T-cell (primary cell): Measurements from ENCODE around the gene USP11. TPM values are rescaled to one million over a fixed set of nuclear protein-coding genes. Genes with fewer than 3 reads are reported as not detected.

Experiments
- ATAC-seq, 4 experiments: fragments of 200-7000 bp in 3 of 4; fragments of 150-1000 bp in 1 of 4; cut with Tn5 transposase; replicated peaks in 1 of 4; 1 replicate in 3 of 4; 2 replicates in 1 of 4; pipeline ENCODE4 v1.10.0; 2021; ENCODE audit warnings: moderate library complexity in 3 of 4, mild to moderate bottlenecking in 2 of 4, moderate number of reproducible peaks in 1 of 4
- CTCF ChIA-PET, 2 donors: fragments of 300-600 bp; sonication (Branson Sonifier 250); formaldehyde crosslinking; loops; one replicate each; lab custom pipeline; 2022; ENCODE audit warnings: antibody characterized with exemption in 2 of 2; lab: Charles Lee
- POLR2A ChIA-PET, 2 donors: fragments of 300-600 bp; sonication (Branson Sonifier 250); formaldehyde crosslinking; loops; one replicate each; lab custom pipeline; 2022; ENCODE audit warnings: antibody characterized with exemption in 2 of 2; lab: Charles Lee
- DNase-seq, 35 experiments: peaks; one replicate each; pipeline versions ENCODE4 v3.0.0 to v3.0.0-alpha.2; 2013 to 2023
- H3K27ac ChIP-seq: one replicate; pipeline ENCODE4 v1.5.1; 2013; ENCODE audit warnings: low read length
- H3K27me3 ChIP-seq, 2 experiments: replicated peaks in 1 of 2; 1 replicate in 1 of 2; 2 replicates in 1 of 2; pipeline versions ENCODE4 v1.6.1 to v1.7.0; 2013; ENCODE audit warnings: low read length in 1 of 2, mixed read lengths in 1 of 2; ENCODE audit not compliant: control insufficient read depth in 2 of 2, insufficient read depth in 2 of 2; ENCODE audit errors: extremely low read depth in 1 of 2
- H3K36me3 ChIP-seq, 2 donors: 1 replicate in 1 of 2; 2 replicates in 1 of 2; pipeline versions ENCODE4 v1.6.1 to v1.7.0; 2013; ENCODE audit warnings: low read length in 1 of 2; ENCODE audit not compliant: control insufficient read depth in 2 of 2, insufficient read depth in 1 of 2; ENCODE audit errors: extremely low read depth in 1 of 2
- H3K4me1 ChIP-seq, 2 experiments: 1 replicate in 1 of 2; 2 replicates in 1 of 2; pipeline versions ENCODE4 v1.6.1 to v1.7.0; 2013; ENCODE audit warnings: low read length in 2 of 2, mixed read lengths in 1 of 2; ENCODE audit not compliant: insufficient read depth in 2 of 2, control insufficient read depth in 1 of 2; ENCODE audit errors: extremely low read depth in 1 of 2
- H3K4me3 ChIP-seq, 2 donors: 1 replicate in 1 of 2; 2 replicates in 1 of 2; pipeline versions ENCODE4 v1.5.1 to v1.7.0; 2013; ENCODE audit warnings: mild to moderate bottlenecking in 2 of 2, low read length in 1 of 2, moderate library complexity in 1 of 2; ENCODE audit not compliant: control insufficient read depth in 1 of 2; ENCODE audit errors: extremely low read depth in 1 of 2
- H3K9me3 ChIP-seq: 2 replicates; pipeline ENCODE4 v1.7.0; 2013
- H3K27ac Mint-ChIP-seq, 2 donors: one replicate each; pipeline ENCODE4 v1.8.0; 2020 to 2021; ENCODE audit warnings: mild to moderate bottlenecking in 2 of 2, mixed read lengths in 2 of 2
- H3K27me3 Mint-ChIP-seq, 2 donors: one replicate each; pipeline ENCODE4 v1.8.0; 2021 to 2022; ENCODE audit warnings: mixed read lengths in 2 of 2
- H3K36me3 Mint-ChIP-seq: one replicate; pipeline ENCODE4 v1.8.0; 2021; ENCODE audit warnings: mixed read lengths
- H3K4me1 Mint-ChIP-seq, 3 donors: one replicate each; pipeline ENCODE4 v1.8.0; 2020 to 2022; ENCODE audit warnings: mixed read lengths in 3 of 3, mild to moderate bottlenecking in 1 of 3
- H3K4me3 Mint-ChIP-seq, 3 donors: one replicate each; pipeline ENCODE4 v1.8.0; 2020 to 2022; ENCODE audit warnings: mild to moderate bottlenecking in 3 of 3, mixed read lengths in 3 of 3, moderate library complexity in 3 of 3
- H3K9me3 Mint-ChIP-seq, 3 donors: one replicate each; pipeline ENCODE4 v1.8.0; 2020 to 2022; ENCODE audit warnings: mixed read lengths in 3 of 3
- WGBS: methylation state at CpG from one replicate; pipeline ENCODE4 v1.1.5; 2013; ENCODE audit warnings: missing lambda C conversion rate; ENCODE audit not compliant: insufficient coverage; 5-methylcytosine and 5-hydroxymethylcytosine counted together
- total RNA-seq, 35 experiments: library from RNA in 6 of 35; stranded (reverse) in 6 of 35; fragments of 120-200 nt in 1 of 35; gene quantifications; one replicate each; pipeline versions ENCODE4 v1.2.1 to v1.2.4 and lab custom pipeline; 2013 to 2026

Gene USP11
- total RNA-seq, 5 donors from 2014 or later (not counting 1 experiment from before 2014, with no cell fraction given), result 72.3 to 122 (median 85.5) TPM

DNA sequence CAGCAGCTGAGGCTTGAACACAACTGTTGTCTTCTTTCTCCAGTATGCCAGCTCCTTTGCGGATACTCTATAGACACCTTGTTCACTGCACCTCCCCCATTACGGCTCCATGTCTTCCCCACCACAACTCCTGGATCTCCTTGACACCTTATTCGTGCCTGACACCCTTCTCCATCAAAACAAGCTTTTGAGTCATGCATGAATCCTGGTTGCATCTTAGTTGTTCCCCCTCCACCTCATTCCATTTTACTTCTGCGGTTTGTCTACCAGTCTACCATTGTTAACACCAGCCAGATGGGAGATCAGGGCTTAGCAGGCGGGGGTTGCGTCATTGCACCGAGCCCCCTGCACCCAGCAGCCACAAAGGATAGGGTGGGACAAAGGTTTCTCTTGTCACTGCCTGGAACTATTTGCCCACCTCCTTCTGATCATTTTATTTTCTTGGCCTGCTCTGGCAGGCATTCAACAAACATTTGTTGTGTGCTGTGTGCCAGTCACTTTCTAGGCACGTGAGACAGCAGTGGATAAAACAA lies 16.4 kb upstream of the USP11 start:
- Histone ChIP-seq H3K9me3 (no peaks in the 10 kb centered on the region), H3K4me3 (no peak overlapping the region), H3K27ac (peak overlapping the region; percentile 87), H3K27me3 (no peaks in the 10 kb centered on the region), H3K36me3 (peaks cover 20 to 42% of the 10 kb centered on the region in 2 donors), H3K4me1 (peaks cover 3 to 30% of the 10 kb centered on the region in 2 experiments)
- DNase-seq (no peak), ATAC-seq (no peak)
- Mint-ChIP-seq H3K9me3 (no peaks in the 10 kb centered on the region), H3K4me1 (peaks cover 33 to 40% (median 38%) of the 10 kb centered on the region in 3 donors), H3K36me3 (peaks cover 32% of the 10 kb centered on the region), H3K27me3 (no peaks in the 10 kb centered on the region), H3K4me3 (peak overlapping the region in 2 of 3 donors; percentile 93 to 95), H3K27ac (peak overlapping the region in 1 of 2 donors; percentile 99)
- POLR2A ChIA-PET, result no interaction called here
- CTCF ChIA-PET, result no interaction called here
- 95% methylated on average over 4 of the region's 8 CpGs for WGBS

DNA sequence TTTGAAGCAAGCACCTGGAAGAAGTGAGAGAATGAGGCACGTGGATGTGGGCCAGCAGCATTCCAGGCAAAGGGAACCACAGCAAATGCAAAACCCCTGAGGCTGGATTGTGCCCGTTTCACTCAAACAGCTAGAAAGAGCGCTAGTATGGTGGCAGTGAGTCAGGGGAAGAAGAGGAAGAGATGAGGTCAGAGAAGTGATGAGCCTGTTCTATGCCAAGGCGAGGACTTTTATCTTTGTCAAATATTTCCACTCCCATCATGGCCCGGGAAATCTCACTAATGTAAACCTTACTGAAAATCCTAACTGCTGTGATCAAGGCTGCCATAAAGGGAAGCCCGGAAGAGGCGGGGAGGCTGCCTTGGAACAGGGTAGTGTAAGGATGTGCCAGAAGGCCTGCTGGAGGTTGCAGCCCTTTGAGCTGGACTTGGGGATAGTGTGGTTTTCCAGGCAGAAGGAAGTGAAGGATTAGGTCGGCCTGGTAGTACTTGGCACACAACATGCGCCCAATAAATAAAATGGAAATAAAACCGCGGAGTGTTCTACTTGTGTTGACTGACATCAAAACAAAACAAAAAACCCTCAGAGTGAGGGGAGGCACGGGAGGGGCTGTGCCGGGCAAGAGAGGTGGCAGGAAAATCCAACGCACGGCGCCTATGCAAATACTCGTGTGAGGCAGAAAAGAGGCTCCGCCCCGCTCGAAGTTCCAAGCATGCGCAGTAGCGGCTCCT lies 15.5 kb upstream of the USP11 start:
- DNase-seq, result peak in 4 of 35 experiments; percentile 7 to 93 (median 33)
- peaks cover 41 to 48% (median 42%) of the 10 kb centered on the region in 3 donors for H3K4me1 Mint-ChIP-seq
- H3K36me3 Mint-ChIP-seq, result peaks cover 24% of the 10 kb centered on the region
- H3K4me1 ChIP-seq, result peaks cover 3 to 35% of the 10 kb centered on the region in 2 experiments
- POLR2A ChIA-PET, result interaction anchor here (0.7 to 1.5 kb wide), 9 partner anchors 11 to 151 kb away, joined by 3 to 19 read pairs (median 4); partner anchors contain the start of genes NDUFB11 (in 1 of the 2), RBM10 (in 1 of the 2) and USP11 (in 1 of the 2)
- no peaks in the 10 kb centered on the region for H3K27me3 Mint-ChIP-seq
- peak overlapping the region; percentile 98 to 99 for H3K27ac Mint-ChIP-seq
- peak overlapping the region; percentile 25 to 41 for H3K4me3 ChIP-seq
- H3K9me3 Mint-ChIP-seq, result no peaks in the 10 kb centered on the region
- peaks cover 20 to 34% of the 10 kb centered on the region in 2 donors for H3K36me3 ChIP-seq
- H3K9me3 ChIP-seq, result no peaks in the 10 kb centered on the region
- WGBS, result 0% methylated on average over 6 of the region's 22 CpGs
- H3K4me3 Mint-ChIP-seq, result peak overlapping the region; percentile 87 to 95 (median 93)
- peak in 1 of 4 experiments; percentile 0 for ATAC-seq
- H3K27me3 ChIP-seq, result no peaks in the 10 kb centered on the region
- peak overlapping the region; percentile 87 for H3K27ac ChIP-seq
- CTCF ChIA-PET, result interaction anchor here in 1 of 2 donors (1.0 kb wide), 3 partner anchors 16 to 306 kb away, joined by 3 to 7 read pairs (median 6); partner anchors contain the start of genes NDUFB11 and RBM10

DNA sequence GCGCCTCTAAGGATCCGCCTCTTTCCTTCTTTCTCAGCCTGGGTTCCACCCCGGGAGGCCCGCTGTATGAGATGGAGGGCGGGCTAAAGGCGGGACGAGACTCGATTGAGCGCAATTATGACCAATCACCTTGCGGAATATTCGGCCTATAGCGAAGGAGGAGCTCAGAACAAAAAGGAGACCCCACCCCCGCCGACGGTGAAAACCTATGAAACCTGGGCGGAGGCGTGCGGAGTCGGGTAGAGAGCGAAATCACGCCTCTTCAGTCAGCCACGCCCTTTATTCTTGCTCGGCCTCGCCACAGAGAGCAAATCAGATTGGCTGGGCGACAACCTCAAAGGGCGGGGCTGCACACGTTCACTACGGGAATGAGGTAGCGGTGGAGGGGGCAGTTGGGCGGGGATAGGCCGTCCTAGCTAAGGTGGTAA lies 14.9 kb upstream of the USP11 start:
- Histone ChIP-seq H3K36me3 (peaks cover 20 to 28% of the 10 kb centered on the region in 2 donors), H3K27me3 (no peaks in the 10 kb centered on the region), H3K9me3 (no peaks in the 10 kb centered on the region), H3K4me3 (peak overlapping the region; percentile 74 to 93), H3K27ac (peak overlapping the region; percentile 98), H3K4me1 (peaks cover 3 to 35% of the 10 kb centered on the region in 2 experiments)
- Mint-ChIP-seq H3K27ac (peak overlapping the region; percentile 98 to 99), H3K4me3 (peak overlapping the region; percentile 87 to 95 (median 93)), H3K4me1 (peaks cover 41 to 48% (median 42%) of the 10 kb centered on the region in 3 donors), H3K9me3 (no peaks in the 10 kb centered on the region), H3K27me3 (no peaks in the 10 kb centered on the region), H3K36me3 (peaks cover 20% of the 10 kb centered on the region)
- ChIA-PET CTCF (interaction anchor here in 1 of 2 donors (0.5 to 1.0 kb wide), 7 partner anchors 15 to 806 kb away, joined by 3 to 7 read pairs (median 3); partner anchors contain the start of genes NDUFB11 and RBM10), POLR2A (interaction anchor here (0.7 to 1.5 kb wide), 9 partner anchors 10 to 150 kb away, joined by 3 to 19 read pairs (median 4); partner anchors contain the start of genes NDUFB11 (in 1 of the 2), RBM10 (in 1 of the 2) and USP11 (in 1 of the 2))
- under 1% methylated on average over 16 of the region's 31 CpGs for WGBS
- ATAC-seq, result peak; percentile 80 to 82 (median 81)
- DNase-seq, result peak; percentile 88 to 100 (median 96)

DNA sequence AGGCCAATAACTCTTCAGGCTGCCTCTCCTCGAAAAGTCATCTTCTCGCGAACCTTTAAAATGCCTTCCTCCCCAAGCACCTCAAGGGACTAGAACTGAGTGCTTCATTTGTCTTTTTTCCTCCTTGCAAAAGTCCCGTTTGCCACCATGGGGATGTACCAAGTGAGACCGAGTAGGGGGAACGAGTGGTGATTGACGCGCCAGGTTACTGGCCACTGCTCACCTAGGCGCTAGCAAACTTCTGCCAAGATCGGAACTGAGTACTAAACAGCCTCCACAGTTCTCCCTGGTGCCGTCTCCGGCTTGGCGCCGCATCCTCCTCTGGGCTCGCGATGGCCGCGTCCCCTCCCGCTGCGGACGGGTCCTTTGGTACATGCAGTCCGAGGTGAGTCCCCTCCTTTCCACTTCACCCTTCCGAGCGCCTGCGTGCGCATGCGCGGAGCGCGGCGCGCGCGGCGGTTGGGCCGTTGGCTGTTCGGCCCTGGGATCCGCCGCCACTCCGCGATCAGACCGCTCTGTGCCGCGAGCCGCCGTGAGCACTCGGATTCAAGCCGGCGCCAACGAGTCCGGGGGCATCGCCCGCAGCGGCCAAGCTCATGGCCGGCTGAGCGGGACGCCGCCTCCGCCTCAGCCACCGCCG lies 14.4 kb upstream of the USP11 start, which contains the start of gene CDK16:
CDK16 (plus strand) TSS at position 402 of the 640 bp plus-strand sequence. CDS start 4,877 bp downstream, outside the sequence.
- CTCF ChIA-PET, result interaction anchor here in 1 of 2 donors (0.5 to 1.0 kb wide), 7 partner anchors 15 to 806 kb away, joined by 3 to 7 read pairs (median 3); partner anchors contain the start of genes NDUFB11 and RBM10
- Histone ChIP-seq H3K9me3 (no peaks in the 10 kb centered on the region), H3K4me3 (peak within 1 kb of the TSS; percentile 74 to 93), H3K27me3 (no peaks in the 10 kb centered on the region), H3K36me3 (peaks cover 20 to 28% of the 10 kb centered on the region in 2 donors), H3K4me1 (peaks cover 3 to 35% of the 10 kb centered on the region in 2 experiments), H3K27ac (peak within 1 kb of the TSS; percentile 98)
- H3K36me3 Mint-ChIP-seq, result peaks cover 16% of the 10 kb centered on the region
- H3K4me3 Mint-ChIP-seq, result peak within 1 kb of the TSS; percentile 87 to 95 (median 93)
- H3K27ac Mint-ChIP-seq, result peak within 1 kb of the TSS; percentile 98 to 99
- WGBS, result 0% methylated on average over 43 of the region's 61 CpGs
- peaks cover 41 to 48% (median 42%) of the 10 kb centered on the region in 3 donors for H3K4me1 Mint-ChIP-seq
- H3K27me3 Mint-ChIP-seq, result no peaks in the 10 kb centered on the region
- ATAC-seq, result peak; percentile 44 to 59 (median 57)
- POLR2A ChIA-PET, result interaction anchor here (0.7 to 1.5 kb wide), 8 partner anchors 10 to 150 kb away, joined by 3 to 19 read pairs (median 5); partner anchors contain the start of genes NDUFB11 (in 1 of the 2), RBM10 (in 1 of the 2) and USP11 (in 1 of the 2)
- peak; percentile 36 to 83 (median 64) for DNase-seq
- no peaks in the 10 kb centered on the region for H3K9me3 Mint-ChIP-seq

DNA sequence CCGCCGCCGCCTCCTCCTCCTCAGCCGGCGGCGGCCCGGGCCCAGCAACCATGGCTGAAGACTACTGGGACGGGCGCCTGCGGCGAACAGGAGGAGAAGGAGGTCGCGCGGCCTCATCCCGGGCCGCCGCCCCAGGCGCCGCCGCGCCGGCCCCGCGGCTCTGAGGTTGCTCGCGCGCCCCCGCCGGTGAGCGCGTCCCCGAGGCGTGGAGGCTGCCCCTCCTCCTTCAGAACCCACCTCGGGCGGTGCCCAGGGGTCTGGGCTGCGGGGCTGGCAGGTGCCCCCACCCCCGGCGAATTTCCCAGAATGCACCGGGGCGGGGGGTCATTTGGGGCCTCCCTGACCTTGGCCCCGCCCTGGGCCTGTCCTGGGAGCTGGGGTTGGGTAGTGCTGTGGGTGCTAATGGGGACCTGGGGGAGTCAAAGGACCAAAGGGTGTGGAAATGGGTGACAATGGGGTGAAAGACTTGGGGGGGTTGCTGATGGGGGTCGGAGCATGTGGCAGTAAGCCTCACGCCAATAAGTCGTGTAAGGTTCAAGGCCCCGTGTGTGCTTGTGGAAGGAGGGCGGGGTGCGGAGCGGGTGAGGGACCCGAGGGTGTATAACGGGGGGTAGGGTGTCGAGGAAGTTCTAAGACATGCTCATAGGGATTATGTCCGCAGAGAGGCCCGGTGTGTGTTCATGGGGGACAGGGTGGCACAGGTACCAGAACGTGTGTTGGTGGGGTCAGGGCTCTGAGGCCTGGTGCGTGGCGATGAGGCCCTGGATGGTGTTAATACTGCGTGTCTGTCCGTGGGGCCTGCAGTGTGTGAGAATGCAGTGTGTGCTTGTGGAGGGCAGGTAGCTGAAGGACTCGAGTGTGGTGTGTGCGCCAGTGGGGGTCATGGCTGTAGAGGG lies 13.6 kb upstream of the USP11 start:
- no peaks in the 10 kb centered on the region for H3K9me3 Mint-ChIP-seq

More for the DNA sequence above, 13.6 kb upstream of the USP11 start:
- Mint-ChIP-seq H3K4me3 (peak overlapping the region; percentile 77 to 95 (median 93)), H3K36me3 (peaks cover 11% of the 10 kb centered on the region), H3K27me3 (no peaks in the 10 kb centered on the region), H3K27ac (peak overlapping the region; percentile 76 to 83), H3K4me1 (peaks cover 41 to 48% (median 42%) of the 10 kb centered on the region in 3 donors)
- H3K36me3 ChIP-seq, result peaks cover 22 to 32% of the 10 kb centered on the region in 2 donors
- ATAC-seq, result no peak
- no peaks in the 10 kb centered on the region for H3K27me3 ChIP-seq
- WGBS, result under 1% methylated on average over 27 of the region's 60 CpGs
- ChIA-PET POLR2A (interaction anchor here (1.4 to 1.5 kb wide), 2 partner anchors 14 kb away, joined by 4 to 19 read pairs; partner anchors contain the start of gene USP11 (in 1 of the 2)), CTCF (no interaction called here)
- H3K4me3 ChIP-seq, result peak overlapping the region; percentile 74 to 93
- peaks cover 3 to 35% of the 10 kb centered on the region in 2 experiments for H3K4me1 ChIP-seq
- peak in 31 of 35 experiments; percentile 3 to 49 (median 25) for DNase-seq
- peak overlapping the region; percentile 98 for H3K27ac ChIP-seq
- no peaks in the 10 kb centered on the region for H3K9me3 ChIP-seq
